Parathyroid adenoma (tissue), 2 donors: ENCODE data around the gene ERBIN.

Source experiments
- H2AFZ ChIP-seq: fragments of 300-600 bp; sonication (generic); one replicate; pipeline ENCODE4 v1.7.0; 2017; ENCODE audit warnings: antibody characterized with exemption, mild to moderate bottlenecking
- H3K27ac ChIP-seq: fragments of 300-600 bp; sonication (generic); one replicate; pipeline ENCODE4 v1.7.0; 2017
- H3K27me3 ChIP-seq: fragments of 300-600 bp; sonication (generic); one replicate; pipeline ENCODE4 v1.7.0; 2017; ENCODE audit warnings: low read length; ENCODE audit not compliant: control insufficient read depth, insufficient read depth
- H3K36me3 ChIP-seq: fragments of 300-600 bp; sonication (generic); one replicate; pipeline ENCODE4 v1.7.0; 2017; ENCODE audit warnings: low read length; ENCODE audit not compliant: control insufficient read depth, insufficient read depth
- H3K4me1 ChIP-seq: fragments of 300-600 bp; sonication (generic); one replicate; pipeline ENCODE4 v1.7.0; 2017; ENCODE audit warnings: control low read depth
- H3K4me2 ChIP-seq: fragments of 300-600 bp; sonication (generic); one replicate; pipeline ENCODE4 v1.7.0; 2017; ENCODE audit warnings: low read length
- H3K4me3 ChIP-seq: fragments of 300-600 bp; sonication (generic); one replicate; pipeline ENCODE4 v1.7.0; 2017; ENCODE audit warnings: low read depth, low read length
- H3K79me2 ChIP-seq: fragments of 300-600 bp; sonication (generic); one replicate; pipeline ENCODE4 v1.7.0; 2017; ENCODE audit warnings: control low read depth
- H3K9ac ChIP-seq: fragments of 300-600 bp; sonication (generic); one replicate; pipeline ENCODE4 v1.7.0; 2017; ENCODE audit warnings: mild to moderate bottlenecking
- H3K9me3 ChIP-seq: fragments of 300-600 bp; sonication (generic); one replicate; pipeline ENCODE4 v1.7.0; 2017; ENCODE audit warnings: low read length; ENCODE audit not compliant: control insufficient read depth
- CTCF ChIP-seq: fragments of 300-600 bp; sonication (generic); IDR thresholded peaks from one replicate; pipeline ENCODE4 v1.7.0; 2017; ENCODE audit warnings: antibody characterized with exemption, mild to moderate bottlenecking
- donor health status: primary hyperparathyroidism.

Gene ERBIN

GRCh38 chr5:65994117-65994786 lies 67.9 kb downstream of the ERBIN start:
- H2AFZ ChIP-seq = no peak overlapping the region

GRCh38 chr5:65999061-65999723 lies 72.8 kb downstream of the ERBIN start:
- Histone ChIP-seq H3K4me2 (no peak overlapping the region), H3K79me2 (peaks cover 5% of the 10 kb centered on the region), H2AFZ (no peak overlapping the region), H3K9me3 (no peaks in the 10 kb centered on the region), H3K36me3 (no peaks in the 10 kb centered on the region), H3K9ac (no peak overlapping the region), H3K27me3 (no peaks in the 10 kb centered on the region), H3K27ac (no peak overlapping the region), H3K4me1 (no peaks in the 10 kb centered on the region), H3K4me3 (no peak overlapping the region)
- no peak for TF ChIP-seq CTCF

More at GRCh38 chr5:65994117-65994786, 67.9 kb downstream of the ERBIN start:
- no peaks in the 10 kb centered on the region for H3K27me3 ChIP-seq
- no peak overlapping the region for H3K4me2 ChIP-seq
- TF ChIP-seq CTCF = no peak
- no peak overlapping the region for H3K9ac ChIP-seq
- no peaks in the 10 kb centered on the region for H3K79me2 ChIP-seq
- no peak overlapping the region for H3K4me3 ChIP-seq
- no peaks in the 10 kb centered on the region for H3K36me3 ChIP-seq
- no peaks in the 10 kb centered on the region for H3K4me1 ChIP-seq
- H3K27ac ChIP-seq = no peak overlapping the region
- no peaks in the 10 kb centered on the region for H3K9me3 ChIP-seq

- H3K79me2 ChIP-seq = peaks cover 10% of the 10 kb centered on the region
- H3K4me1 ChIP-seq = no peaks in the 10 kb centered on the region
- no peak overlapping the region for H3K4me3 ChIP-seq
- no peak overlapping the region for H3K27ac ChIP-seq
- H2AFZ ChIP-seq = no peak overlapping the region
- no peaks in the 10 kb centered on the region for H3K27me3 ChIP-seq
- H3K4me2 ChIP-seq = no peak overlapping the region
- H3K36me3 ChIP-seq = no peaks in the 10 kb centered on the region
- no peak overlapping the region for H3K9ac ChIP-seq
- no peaks in the 10 kb centered on the region for H3K9me3 ChIP-seq
- TF ChIP-seq CTCF = no peak
Measured at GRCh38 chr5:66001952-66002351, 75.6 kb downstream of the ERBIN start.

GRCh38 chr5:66002415-66002814 lies 76.0 kb downstream of the ERBIN start:
- H3K27ac ChIP-seq = no peak overlapping the region
- no peaks in the 10 kb centered on the region for H3K4me1 ChIP-seq
- H3K79me2 ChIP-seq = peaks cover 10% of the 10 kb centered on the region
- no peaks in the 10 kb centered on the region for H3K9me3 ChIP-seq
- H3K4me2 ChIP-seq = no peak overlapping the region
- no peak for TF ChIP-seq CTCF
- no peak overlapping the region for H3K4me3 ChIP-seq
- no peaks in the 10 kb centered on the region for H3K36me3 ChIP-seq
- no peak overlapping the region for H3K9ac ChIP-seq
- no peaks in the 10 kb centered on the region for H3K27me3 ChIP-seq
- no peak overlapping the region for H2AFZ ChIP-seq

GRCh38 chr5:66004216-66004615 lies 77.8 kb downstream of the ERBIN start:
- Histone ChIP-seq H3K79me2 (peaks cover 13% of the 10 kb centered on the region), H3K4me1 (no peaks in the 10 kb centered on the region), H3K27ac (no peak overlapping the region), H3K9me3 (no peaks in the 10 kb centered on the region), H3K27me3 (no peaks in the 10 kb centered on the region), H3K36me3 (no peaks in the 10 kb centered on the region), H2AFZ (no peak overlapping the region), H3K4me2 (no peak overlapping the region), H3K4me3 (no peak overlapping the region), H3K9ac (no peak overlapping the region)
- no peak for TF ChIP-seq CTCF
